CD4-positive, alpha-beta memory T cell (primary cell): ENCODE data around the gene TRAK1. TPM values are rescaled to one million over a fixed set of nuclear protein-coding genes. Genes with fewer than 3 reads are reported as not detected.

ENCODE experiments used
- CTCF ChIA-PET: fragments of 350-600 bp; sonication (Branson Sonifier 250); formaldehyde crosslinking; loops from one replicate; lab custom pipeline; 2021; ENCODE audit warnings: inconsistent platforms; ENCODE audit not compliant: partially characterized antibody; lab: Charles Lee
- POLR2A ChIA-PET: fragments of 350-600 bp; sonication (Branson Sonifier 250); formaldehyde crosslinking; loops from one replicate; lab custom pipeline; 2021; ENCODE audit not compliant: partially characterized antibody; lab: Charles Lee
- DNase-seq, 5 donors: peaks; one replicate each; pipeline versions ENCODE4 v3.0.0 to v3.0.0-alpha.2; 2020 to 2022; ENCODE audit warnings: mixed read lengths in 1 of 5
- H3K27ac ChIP-seq: one replicate; pipeline ENCODE4 v1.7.0; 2013; ENCODE audit warnings: low read depth, low read length
- H3K27me3 ChIP-seq: 2 replicates; pipeline ENCODE4 v1.7.0; 2013; ENCODE audit warnings: mild to moderate bottlenecking, low read length, moderate library complexity; ENCODE audit not compliant: insufficient read depth
- H3K36me3 ChIP-seq: 2 replicates; pipeline ENCODE4 v1.7.0; 2013; ENCODE audit warnings: mild to moderate bottlenecking, low read length, moderate library complexity; ENCODE audit not compliant: insufficient read depth
- H3K4me1 ChIP-seq: 2 replicates; pipeline ENCODE4 v1.7.0; 2013; ENCODE audit warnings: mild to moderate bottlenecking, low read length, moderate library complexity; ENCODE audit not compliant: insufficient read depth
- H3K4me3 ChIP-seq, 2 donors: one replicate each; pipeline ENCODE4 v1.7.0; 2013; ENCODE audit warnings: low read length in 2 of 2, mild to moderate bottlenecking in 1 of 2
- H3K9me3 ChIP-seq, 2 donors: one replicate each; pipeline ENCODE4 v1.7.0; 2013; ENCODE audit warnings: low read length in 2 of 2, control low read depth in 1 of 2; ENCODE audit not compliant: control insufficient read depth in 1 of 2
- H3K27ac Mint-ChIP-seq, 7 donors: one replicate each; pipeline ENCODE4 v1.8.0; 2020 to 2021; ENCODE audit warnings: mixed read lengths in 7 of 7, mild to moderate bottlenecking in 6 of 7, inconsistent platforms in 3 of 7, moderate library complexity in 3 of 7
- H3K27me3 Mint-ChIP-seq, 2 donors: one replicate each; pipeline ENCODE4 v1.8.0; 2020 to 2021; ENCODE audit warnings: mixed read lengths in 2 of 2
- H3K36me3 Mint-ChIP-seq, 2 donors: one replicate each; pipeline ENCODE4 v1.8.0; 2020 to 2021; ENCODE audit warnings: mixed read lengths in 2 of 2, inconsistent platforms in 1 of 2, mild to moderate bottlenecking in 1 of 2
- H3K4me1 Mint-ChIP-seq, 4 donors: one replicate each; pipeline ENCODE4 v1.8.0; 2020 to 2021; ENCODE audit warnings: mixed read lengths in 4 of 4, mild to moderate bottlenecking in 1 of 4
- H3K4me3 Mint-ChIP-seq, 8 donors: one replicate each; pipeline ENCODE4 v1.8.0; 2020 to 2021; ENCODE audit warnings: mixed read lengths in 8 of 8, mild to moderate bottlenecking in 7 of 8, moderate library complexity in 6 of 8, inconsistent platforms in 3 of 8
- H3K9me3 Mint-ChIP-seq, 8 donors: one replicate each; pipeline ENCODE4 v1.8.0; 2020 to 2021; ENCODE audit warnings: mixed read lengths in 8 of 8, mild to moderate bottlenecking in 5 of 8, inconsistent platforms in 3 of 8, moderate library complexity in 1 of 8
- intact Hi-C: fragments of 100-400 bp; cut with micrococcal nuclease; formaldehyde crosslinking; loops from one replicate; pipeline ENCODE4 v1.15.1; 2023
- polyA plus RNA-seq, 2 donors: library from polyadenylated mRNA; unstranded; fragments of 300-500 nt; fragmentation: Illumina TruSeq; gene quantifications; one replicate each; pipeline ENCODE4 v1.2.3, GENCODE V29; 2021
- total RNA-seq, 2 experiments: library from RNA; stranded (reverse); gene quantifications; one replicate each; pipeline ENCODE4 v1.2.3, GENCODE V29; 2021

Gene TRAK1
- total and polyA plus RNA-seq, 4 experiments from 2014 or later: 3.4 to 17.2 (median 13.2) TPM

GRCh38 chr3:42179110-42179725, 88.1 kb downstream of the TRAK1 start:
- no peaks in the 10 kb centered on the region for H3K4me1 ChIP-seq
- H3K9me3 Mint-ChIP-seq: no peaks in the 10 kb centered on the region
- peaks cover 9 to 23% of the 10 kb centered on the region in 2 donors for H3K36me3 Mint-ChIP-seq
- H3K27ac ChIP-seq: no peak overlapping the region
- intact Hi-C loops: no loop called here
- H3K4me3 Mint-ChIP-seq: no peak overlapping the region
- peak overlapping the region in 1 of 7 donors; percentile 37 for H3K27ac Mint-ChIP-seq
- CTCF ChIA-PET: interaction anchor here (1.0 to 3.3 kb wide), 4 partner anchors 9 to 20 kb away, joined by 3 to 24 read pairs (median 4); no protein-coding TSS in a partner anchor
- POLR2A ChIA-PET: no interaction called here
- no peaks in the 10 kb centered on the region for H3K36me3 ChIP-seq
- no peaks in the 10 kb centered on the region for H3K27me3 Mint-ChIP-seq
- DNase-seq: no peak
- peaks cover 0 to 6% (median 0%) of the 10 kb centered on the region in 4 donors for H3K4me1 Mint-ChIP-seq
- H3K4me3 ChIP-seq: no peak overlapping the region
- no peaks in the 10 kb centered on the region for H3K27me3 ChIP-seq
- no peaks in the 10 kb centered on the region for H3K9me3 ChIP-seq

- peaks cover 18 to 27% of the 10 kb centered on the region in 2 donors for H3K36me3 Mint-ChIP-seq
- Histone ChIP-seq H3K4me3 (no peak overlapping the region), H3K27ac (no peak overlapping the region), H3K9me3 (no peaks in the 10 kb centered on the region), H3K36me3 (no peaks in the 10 kb centered on the region), H3K4me1 (no peaks in the 10 kb centered on the region), H3K27me3 (no peaks in the 10 kb centered on the region)
- H3K27ac Mint-ChIP-seq: peak overlapping the region in 1 of 7 donors; percentile 53
- DNase-seq: no peak
- intact Hi-C loops: no loop called here
- peaks cover 0 to 6% (median 0%) of the 10 kb centered on the region in 4 donors for H3K4me1 Mint-ChIP-seq
- no peaks in the 10 kb centered on the region for H3K27me3 Mint-ChIP-seq
- no peak overlapping the region for H3K4me3 Mint-ChIP-seq
- H3K9me3 Mint-ChIP-seq: no peaks in the 10 kb centered on the region
- ChIA-PET POLR2A (no interaction called here), CTCF (interaction anchor here (1.6 to 1.8 kb wide), 2 partner anchors 9 to 10 kb away, joined by 5 to 12 read pairs; no protein-coding TSS in a partner anchor)
Observed at GRCh38 chr3:42180901-42181300, 89.7 kb downstream of the TRAK1 start.

- no peak overlapping the region for H3K27ac ChIP-seq
- no peaks in the 10 kb centered on the region for H3K9me3 Mint-ChIP-seq
- no peak overlapping the region for H3K4me3 Mint-ChIP-seq
- no peaks in the 10 kb centered on the region for H3K36me3 ChIP-seq
- H3K36me3 Mint-ChIP-seq: peaks cover 17 to 18% of the 10 kb centered on the region in 2 donors
- no peak overlapping the region for H3K4me3 ChIP-seq
- H3K9me3 ChIP-seq: no peaks in the 10 kb centered on the region
- H3K27ac Mint-ChIP-seq: no peak overlapping the region
- ChIA-PET POLR2A (no interaction called here), CTCF (interaction anchor here (1.1 kb wide), 1 partner anchor 9 kb away, joined by 11 read pairs; no protein-coding TSS in a partner anchor)
- H3K4me1 ChIP-seq: no peaks in the 10 kb centered on the region
- H3K4me1 Mint-ChIP-seq: peaks cover 0 to 6% (median 0%) of the 10 kb centered on the region in 4 donors
- H3K27me3 ChIP-seq: no peaks in the 10 kb centered on the region
- intact Hi-C loops: no loop called here
- no peak for DNase-seq
- no peaks in the 10 kb centered on the region for H3K27me3 Mint-ChIP-seq
Observed at GRCh38 chr3:42182555-42182954, 91.4 kb downstream of the TRAK1 start.

- DNase-seq: no peak
- no peak overlapping the region for H3K4me3 ChIP-seq
- H3K27ac ChIP-seq: no peak overlapping the region
- H3K4me1 ChIP-seq: no peaks in the 10 kb centered on the region
- Mint-ChIP-seq H3K36me3 (peaks cover 17 to 22% of the 10 kb centered on the region in 2 donors), H3K27ac (peak overlapping the region in 1 of 7 donors; percentile 55), H3K4me1 (peaks cover 0 to 4% (median 0%) of the 10 kb centered on the region in 4 donors), H3K9me3 (no peaks in the 10 kb centered on the region), H3K4me3 (no peak overlapping the region), H3K27me3 (no peaks in the 10 kb centered on the region)
- POLR2A ChIA-PET: no interaction called here
- no peaks in the 10 kb centered on the region for H3K9me3 ChIP-seq
- H3K36me3 ChIP-seq: no peaks in the 10 kb centered on the region
- intact Hi-C loops: no loop called here
- CTCF ChIA-PET: no interaction called here
- no peaks in the 10 kb centered on the region for H3K27me3 ChIP-seq
Observed at GRCh38 chr3:42183991-42184632, 93.0 kb downstream of the TRAK1 start.

GRCh38 chr3:42184651-42185443, 93.7 kb downstream of the TRAK1 start:
- H3K27ac Mint-ChIP-seq: peak overlapping the region in 3 of 7 donors; percentile 5 to 37 (median 31)
- no peaks in the 10 kb centered on the region for H3K9me3 ChIP-seq
- H3K9me3 Mint-ChIP-seq: no peaks in the 10 kb centered on the region
- POLR2A ChIA-PET: no interaction called here
- intact Hi-C loops: no loop called here
- CTCF ChIA-PET: interaction anchor here (0.9 to 1.2 kb wide), 2 partner anchors 11 to 40 kb away, joined by 3 to 7 read pairs; no protein-coding TSS in a partner anchor
- no peaks in the 10 kb centered on the region for H3K27me3 ChIP-seq
- no peaks in the 10 kb centered on the region for H3K27me3 Mint-ChIP-seq
- H3K36me3 ChIP-seq: no peaks in the 10 kb centered on the region
- H3K27ac ChIP-seq: no peak overlapping the region
- no peak overlapping the region for H3K4me3 Mint-ChIP-seq
- H3K4me3 ChIP-seq: no peak overlapping the region
- no peak for DNase-seq
- no peaks in the 10 kb centered on the region for H3K4me1 Mint-ChIP-seq
- no peaks in the 10 kb centered on the region for H3K4me1 ChIP-seq
- H3K36me3 Mint-ChIP-seq: peaks cover 13 to 22% of the 10 kb centered on the region in 2 donors

- Mint-ChIP-seq H3K36me3 (peaks cover 17 to 38% of the 10 kb centered on the region in 2 donors), H3K9me3 (no peaks in the 10 kb centered on the region), H3K27ac (no peak overlapping the region), H3K27me3 (no peaks in the 10 kb centered on the region), H3K4me3 (no peak overlapping the region), H3K4me1 (peaks cover 4 to 18% (median 9%) of the 10 kb centered on the region in 4 donors)
- no peaks in the 10 kb centered on the region for H3K9me3 ChIP-seq
- DNase-seq: no peak
- no peak overlapping the region for H3K27ac ChIP-seq
- no peaks in the 10 kb centered on the region for H3K27me3 ChIP-seq
- CTCF ChIA-PET: interaction anchor here (1.5 to 4.4 kb wide), 2 partner anchors 18 to 68 kb away, joined by 3 to 28 read pairs; no protein-coding TSS in a partner anchor
- no peak overlapping the region for H3K4me3 ChIP-seq
- POLR2A ChIA-PET: no interaction called here
- peaks cover 4% of the 10 kb centered on the region for H3K36me3 ChIP-seq
- H3K4me1 ChIP-seq: no peaks in the 10 kb centered on the region
- intact Hi-C loops: no loop called here
Observed at GRCh38 chr3:42187936-42188335, 96.8 kb downstream of the TRAK1 start.
